GM18873 (cell line): Measurements from ENCODE around the gene MYO3B.
"Not testable (repeated sequence)": the region's sequence is repeated elsewhere in the genome, so short reads cannot be mapped to it uniquely, and the experiment has no call there.

ENCODE experiments used
- ATAC-seq: cut with Tn5 transposase; IDR thresholded peaks from one replicate; pipeline ENCODE4 v1.9.1; 2021; ENCODE audit warnings: mild to moderate bottlenecking, moderate library complexity, moderate number of reproducible peaks; ENCODE audit not compliant: unreplicated experiment, low FRiP score

Gene MYO3B

GRCh38 chr2:170330881-170331280, 152.9 kb downstream of the MYO3B start:
- no peak for ATAC-seq

DNA sequence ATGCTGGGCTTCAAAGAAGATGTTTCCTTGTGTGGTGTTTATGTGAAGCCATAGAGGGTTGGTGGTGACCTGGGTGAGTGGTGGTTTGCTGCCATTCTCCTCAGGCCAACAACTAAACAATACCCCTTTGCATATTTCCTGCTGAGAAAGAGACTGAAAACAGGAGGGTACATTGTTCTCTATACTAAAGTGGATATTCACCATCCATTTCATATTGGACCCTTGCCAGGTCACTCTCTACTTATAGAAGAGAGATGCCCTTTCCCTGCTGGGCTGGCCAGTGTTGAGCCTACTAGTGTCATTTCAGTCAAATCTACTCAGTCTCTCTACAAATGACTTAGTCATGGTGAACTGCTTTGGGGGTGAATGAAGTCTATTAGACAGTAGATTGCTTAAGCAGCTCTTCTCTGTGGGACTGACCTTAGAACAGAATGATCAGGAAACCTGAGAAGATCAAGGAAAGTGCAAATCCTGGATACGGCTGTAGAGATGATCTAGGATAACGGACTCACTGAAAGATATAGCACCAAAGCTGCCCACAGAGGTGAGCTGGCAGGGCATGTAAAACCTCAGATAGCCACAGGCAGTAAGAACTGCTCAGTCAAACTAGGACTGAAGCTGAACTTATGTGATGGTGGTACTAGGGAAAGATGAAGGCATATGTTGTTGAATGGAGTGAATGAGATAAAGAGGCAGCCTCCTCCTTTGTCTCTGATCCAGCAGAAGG, 154.9 kb downstream of the MYO3B start:
- no peak for ATAC-seq

- no peak for ATAC-seq
Observed at GRCh38 chr2:170335351-170335750, 157.4 kb downstream of the MYO3B start.

DNA sequence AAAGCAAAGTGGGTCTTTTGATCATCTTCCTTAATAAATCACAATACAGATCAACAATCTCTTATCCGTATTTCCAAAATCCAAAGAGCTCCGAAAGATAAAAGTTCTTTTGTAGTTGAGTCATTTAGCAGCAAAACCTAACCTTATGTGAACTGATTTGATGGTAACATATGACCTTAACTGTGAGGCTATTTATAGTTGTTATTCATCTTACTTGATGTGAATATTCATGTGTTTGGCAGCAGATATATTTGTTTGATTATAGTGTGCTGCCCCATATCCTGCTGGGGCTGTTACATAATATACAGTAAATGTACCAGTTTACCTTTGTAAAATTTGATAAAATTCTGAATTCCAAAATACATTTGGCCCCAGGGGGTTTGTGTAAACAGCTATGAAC, 158.5 kb downstream of the MYO3B start:
- ATAC-seq = no peak

- no peak for ATAC-seq
Observed at GRCh38 chr2:170336916-170337315, 159.0 kb downstream of the MYO3B start.

- ATAC-seq = no peak
Observed at GRCh38 chr2:170339322-170339721, 161.4 kb downstream of the MYO3B start.

GRCh38 chr2:170339750-170340692, 162.1 kb downstream of the MYO3B start:
- ATAC-seq = no peak

GRCh38 chr2:170340693-170341068, 162.7 kb downstream of the MYO3B start:
- ATAC-seq = no peak

DNA sequence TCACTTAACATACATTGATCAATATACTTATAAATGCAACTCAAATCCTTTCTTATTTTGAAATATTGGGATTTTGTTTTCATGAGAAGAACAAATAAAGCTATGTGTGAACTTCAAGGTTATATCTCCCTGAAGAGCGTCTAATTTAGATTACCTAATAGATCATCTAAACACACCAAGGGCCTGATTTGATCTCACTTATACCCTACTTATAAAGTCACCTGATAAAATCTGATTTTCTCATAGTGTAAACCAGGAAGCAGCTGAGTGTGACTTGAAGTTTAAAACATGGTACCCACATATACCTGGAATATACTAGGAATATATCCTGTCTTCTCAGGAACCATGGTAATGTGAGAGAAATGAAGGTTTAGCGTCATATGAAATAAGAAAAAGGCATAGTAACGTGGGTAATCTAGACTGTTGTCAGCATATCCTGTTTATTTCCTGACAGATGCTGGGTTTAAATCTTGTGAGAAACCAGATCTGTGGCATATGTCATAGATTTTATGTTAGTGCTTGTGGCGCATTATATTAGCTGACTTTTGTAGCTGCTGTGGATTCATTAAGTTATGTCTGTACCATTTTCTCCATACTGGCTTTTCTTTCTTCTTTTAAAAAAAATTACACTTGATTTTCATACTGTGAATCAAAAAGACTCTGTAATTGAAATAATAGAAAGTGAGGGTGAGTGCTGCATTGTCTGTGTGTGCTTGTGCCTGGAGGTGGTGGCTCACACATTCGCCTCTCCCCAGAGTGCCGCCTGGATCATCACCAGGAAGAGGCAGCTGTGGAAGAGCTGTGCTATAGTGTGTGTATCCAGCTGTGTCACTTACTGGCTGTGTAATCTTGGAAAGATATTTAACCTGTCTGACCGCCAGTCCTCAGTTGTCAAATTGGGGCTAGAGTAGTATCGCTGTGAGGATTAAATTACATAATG, 164.0 kb downstream of the MYO3B start:
- no peak for ATAC-seq

GRCh38 chr2:170344663-170345346, 166.9 kb downstream of the MYO3B start:
- ATAC-seq = no peak

- no peak for ATAC-seq
Observed at GRCh38 chr2:170345607-170346006, 167.7 kb downstream of the MYO3B start.

- not testable (repeated sequence) for ATAC-seq
Observed at GRCh38 chr2:170349269-170349668, 171.3 kb downstream of the MYO3B start.

DNA sequence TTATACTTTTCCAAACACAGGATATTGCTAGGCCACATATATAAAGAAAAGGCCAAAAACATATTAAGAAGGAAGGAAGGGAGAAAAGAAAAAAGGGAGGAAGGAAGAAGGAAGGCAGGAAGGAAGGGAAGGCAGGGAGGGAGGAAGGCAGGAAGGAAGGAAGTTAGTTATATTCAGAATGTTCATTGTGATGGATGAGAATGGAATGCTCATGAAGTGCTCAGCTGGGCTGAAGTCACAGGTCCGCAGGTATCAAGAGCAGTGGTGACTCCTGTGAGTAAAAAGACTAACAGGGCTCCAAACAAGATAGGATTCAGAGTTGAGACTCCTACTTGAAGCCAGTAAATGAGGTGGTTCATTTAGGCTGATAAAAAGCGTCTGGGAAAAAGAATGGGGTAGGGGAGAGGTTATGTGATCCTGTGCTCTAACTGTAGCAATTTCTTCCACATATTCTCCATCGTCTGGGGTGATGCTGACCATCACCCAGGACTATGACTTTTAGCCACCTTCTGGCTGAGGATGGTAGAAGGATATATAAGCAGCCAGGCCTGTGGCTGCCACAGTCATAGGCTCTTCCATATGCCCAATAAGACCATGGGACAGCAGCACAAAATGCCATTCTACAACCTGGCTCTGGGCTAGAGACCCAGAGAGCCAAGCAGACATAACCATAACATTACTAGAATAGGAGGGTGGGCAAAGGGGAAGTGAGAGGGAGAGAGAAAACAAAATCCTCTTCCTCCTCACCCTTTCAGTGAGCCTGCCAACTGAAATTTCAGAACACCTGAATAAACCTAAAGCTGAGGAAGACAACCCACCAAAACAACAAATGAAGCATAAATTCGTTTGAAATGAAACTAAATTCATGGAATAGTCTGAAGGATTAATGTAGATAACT, 173.2 kb downstream of the MYO3B start:
- ATAC-seq = no peak

- ATAC-seq = no peak
Observed at GRCh38 chr2:170353723-170354122, 175.8 kb downstream of the MYO3B start.

- ATAC-seq = no peak
Observed at GRCh38 chr2:170354388-170354787, 176.4 kb downstream of the MYO3B start.

DNA sequence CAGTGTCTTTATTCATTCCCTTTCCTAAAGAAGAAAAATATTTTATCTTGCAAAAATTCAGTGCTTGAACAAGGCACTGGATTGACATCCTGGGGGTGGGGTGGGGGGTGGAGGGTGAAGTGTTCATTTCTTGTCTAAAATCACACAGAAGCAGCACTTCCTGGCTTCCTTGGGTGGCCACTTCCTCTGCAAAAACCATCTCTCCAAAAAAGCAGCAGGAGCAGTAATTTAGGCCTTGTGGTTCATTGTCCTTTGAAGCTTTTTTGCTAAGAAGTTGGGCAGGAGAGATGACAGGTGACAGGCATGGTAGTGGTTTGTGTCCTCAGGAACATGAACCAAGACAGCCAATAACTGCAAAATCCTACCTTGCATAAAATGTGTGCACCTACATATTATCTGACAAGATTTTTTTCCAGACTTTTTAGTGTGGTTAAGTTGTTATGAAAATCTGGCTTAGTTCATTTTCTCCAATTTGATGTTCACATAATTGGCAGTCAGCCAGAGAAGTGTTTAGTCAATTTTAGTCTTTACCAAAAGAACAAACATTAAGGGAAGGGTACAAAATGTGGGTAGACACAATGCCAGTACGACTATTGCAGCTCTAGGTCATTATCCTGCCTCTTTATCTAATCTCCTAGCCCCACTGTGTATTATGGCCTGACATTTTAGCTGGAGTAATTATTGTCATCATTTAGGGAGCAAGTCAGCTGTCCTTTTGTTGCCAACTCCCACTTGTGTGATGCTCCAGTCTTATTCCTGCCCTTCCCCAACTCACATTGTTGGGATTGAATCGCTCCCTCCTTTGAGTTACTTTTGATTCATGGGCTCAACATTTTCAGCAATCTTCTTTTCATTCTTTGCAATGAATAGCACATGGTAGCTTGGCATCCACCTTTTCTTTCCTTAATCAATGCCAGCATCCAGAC, 177.2 kb downstream of the MYO3B start:
- no peak for ATAC-seq

DNA sequence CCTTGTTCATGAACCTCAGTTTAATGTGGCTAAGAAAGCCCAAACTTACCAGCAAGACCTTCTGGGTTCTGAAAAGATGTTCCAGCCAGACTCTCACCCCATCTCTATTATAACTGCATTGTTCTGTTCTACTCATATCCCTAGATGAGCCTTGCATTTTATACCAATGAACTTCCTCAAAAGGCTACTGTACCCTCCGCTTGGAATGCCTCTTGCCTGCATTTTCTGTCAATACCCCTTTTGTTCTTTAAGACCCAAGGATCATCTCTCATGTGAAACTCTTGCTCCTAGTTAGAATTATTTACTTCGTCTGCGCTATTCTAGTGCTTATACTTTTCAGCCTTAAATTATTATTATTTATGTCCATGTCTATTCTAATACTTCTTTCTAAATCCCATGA, 181.5 kb downstream of the MYO3B start:
- no peak for ATAC-seq

- no peak for ATAC-seq
Observed at GRCh38 chr2:170360546-170361089, 182.7 kb downstream of the MYO3B start.
